H9 (cell line): ENCODE measurements around the gene SVEP1. TPM values are rescaled to one million over a fixed set of nuclear protein-coding genes. Genes with fewer than 3 reads are reported as not detected.

Experiments
- DNase-seq: peaks from one replicate; pipeline ENCODE4 v3.0.0-alpha.2; 2017
- H2AFZ ChIP-seq: one replicate; pipeline ENCODE4 v1.6.1; 2013; ENCODE audit warnings: mild to moderate bottlenecking, low read length, control low read depth, moderate library complexity
- H2AK5ac ChIP-seq: 2 replicates; pipeline ENCODE4 v1.6.1; 2013; ENCODE audit warnings: low read length, control low read depth, mixed read lengths; ENCODE audit not compliant: insufficient read length
- H2BK120ac ChIP-seq: one replicate; pipeline ENCODE4 v1.6.1; 2013; ENCODE audit warnings: low read depth, mild to moderate bottlenecking, low read length, control low read depth, inconsistent platforms; ENCODE audit not compliant: poor library complexity, severe bottlenecking
- H2BK12ac ChIP-seq: 2 replicates; pipeline ENCODE4 v1.6.1; 2013; ENCODE audit warnings: low read length, control low read depth, mixed read lengths, low read depth; ENCODE audit not compliant: insufficient read length
- H2BK15ac ChIP-seq: 2 replicates; pipeline ENCODE4 v1.6.1; 2013; ENCODE audit warnings: low read depth, low read length, control low read depth
- H2BK20ac ChIP-seq: one replicate; pipeline ENCODE4 v1.6.1; 2013; ENCODE audit warnings: low read depth, mild to moderate bottlenecking, low read length, control low read depth, inconsistent platforms; ENCODE audit not compliant: poor library complexity, severe bottlenecking
- H2BK5ac ChIP-seq: 2 replicates; pipeline ENCODE4 v1.6.1; 2013; ENCODE audit warnings: low read length, control low read depth, mixed read lengths; ENCODE audit not compliant: insufficient read length
- H3K14ac ChIP-seq: 2 replicates; pipeline ENCODE4 v1.6.1; 2013; ENCODE audit warnings: low read length, control low read depth; ENCODE audit not compliant: insufficient read depth
- H3K18ac ChIP-seq: 2 replicates; pipeline ENCODE4 v1.6.1; 2013; ENCODE audit warnings: low read depth, mild to moderate bottlenecking, mixed read lengths, low read length, control low read depth; ENCODE audit not compliant: insufficient read length
- H3K23ac ChIP-seq: 2 replicates; pipeline ENCODE4 v1.6.1; 2013; ENCODE audit warnings: low read length, control low read depth, mixed read lengths, low read depth; ENCODE audit not compliant: insufficient read length
- H3K23me2 ChIP-seq: 2 replicates; pipeline ENCODE4 v1.6.1; 2013; ENCODE audit warnings: low read depth, mild to moderate bottlenecking, mixed read lengths, low read length, control low read depth; ENCODE audit not compliant: insufficient read length, poor library complexity, severe bottlenecking
- H3K27ac ChIP-seq: 2 replicates; pipeline ENCODE4 v1.5.1; 2013; ENCODE audit warnings: low read length, control low read depth, mixed read lengths, low read depth; ENCODE audit not compliant: insufficient read length
- H3K27me3 ChIP-seq: 2 replicates; pipeline ENCODE4 v1.6.1; 2013; ENCODE audit warnings: low read length, control low read depth, inconsistent platforms; ENCODE audit not compliant: insufficient read depth
- H3K4ac ChIP-seq: 2 replicates; pipeline ENCODE4 v1.6.1; 2013; ENCODE audit warnings: low read depth, mild to moderate bottlenecking, control low read depth, inconsistent platforms, low read length, moderate library complexity
- H3K4me1 ChIP-seq: 2 replicates; pipeline ENCODE4 v1.6.1; 2013; ENCODE audit warnings: low read length, control low read depth, inconsistent platforms; ENCODE audit not compliant: insufficient read depth
- H3K4me2 ChIP-seq: 2 replicates; pipeline ENCODE4 v1.6.1; 2013; ENCODE audit warnings: low read length, control low read depth, mixed read lengths; ENCODE audit not compliant: insufficient read length, insufficient read depth
- H3K56ac ChIP-seq: 2 replicates; pipeline ENCODE4 v1.6.1; 2013; ENCODE audit warnings: low read depth, mild to moderate bottlenecking, mixed read lengths, low read length, control low read depth; ENCODE audit not compliant: insufficient read length
- H3K79me1 ChIP-seq: 2 replicates; pipeline ENCODE4 v1.6.1; 2013; ENCODE audit warnings: low read depth, mild to moderate bottlenecking, moderate library complexity, low read length, control low read depth, inconsistent platforms; ENCODE audit not compliant: insufficient read depth, poor library complexity, severe bottlenecking
- H3K79me2 ChIP-seq: 2 replicates; pipeline ENCODE4 v1.6.1; 2013; ENCODE audit warnings: low read length, control low read depth, inconsistent platforms; ENCODE audit not compliant: insufficient read depth
- H3K9ac ChIP-seq: 2 replicates; pipeline ENCODE4 v1.6.1; 2013; ENCODE audit warnings: low read length, control low read depth, mixed read lengths; ENCODE audit not compliant: insufficient read length; ENCODE audit errors: extremely low read depth
- H3K9me3 ChIP-seq: one replicate; pipeline ENCODE4 v1.6.1; 2013; ENCODE audit warnings: low read depth, low read length, inconsistent platforms; ENCODE audit not compliant: control insufficient read depth
- H3T11ph ChIP-seq: one replicate; pipeline ENCODE4 v1.6.1; 2013; ENCODE audit warnings: mild to moderate bottlenecking, low read length, control low read depth, inconsistent platforms
- H4K20me1 ChIP-seq: one replicate; pipeline ENCODE4 v1.6.1; 2013; ENCODE audit not compliant: control insufficient read depth, insufficient read length, insufficient read depth
- H4K5ac ChIP-seq: 2 replicates; pipeline ENCODE4 v1.6.1; 2013; ENCODE audit warnings: low read depth, mild to moderate bottlenecking, mixed read lengths, low read length, control low read depth; ENCODE audit not compliant: insufficient read length
- H4K8ac ChIP-seq: replicated peaks from 2 replicates; pipeline ENCODE4 v1.6.1; 2013; ENCODE audit warnings: low read length, control low read depth, mixed read lengths, low read depth; ENCODE audit not compliant: insufficient read length
- H4K91ac ChIP-seq: 2 replicates; pipeline ENCODE4 v1.6.1; 2013; ENCODE audit warnings: low read depth, mild to moderate bottlenecking, moderate library complexity, mixed read lengths, low read length, control low read depth; ENCODE audit not compliant: insufficient read length
- H3K27ac Mint-ChIP-seq, 3 experiments: 2 replicates in 2 of 3; 3 replicates in 1 of 3; pipeline ENCODE4 v1.8.0; 2020 to 2021; ENCODE audit warnings: mixed read lengths in 3 of 3, mild to moderate bottlenecking in 1 of 3, moderate library complexity in 1 of 3
- H3K27me3 Mint-ChIP-seq: 2 replicates; pipeline ENCODE4 v1.8.0; 2021; ENCODE audit warnings: low read depth, mild to moderate bottlenecking, moderate library complexity, mixed read lengths
- H3K36me3 Mint-ChIP-seq, 3 experiments: 2 replicates in 2 of 3; 3 replicates in 1 of 3; pipeline ENCODE4 v1.8.0; 2020 to 2021; ENCODE audit warnings: low read depth in 3 of 3, mixed read lengths in 3 of 3; ENCODE audit not compliant: insufficient read depth in 1 of 3
- H3K4me1 Mint-ChIP-seq, 2 experiments: 2 replicates each; pipeline ENCODE4 v1.8.0; 2020; ENCODE audit warnings: mixed read lengths in 2 of 2
- H3K4me3 Mint-ChIP-seq, 2 experiments: 2 replicates in 1 of 2; 3 replicates in 1 of 2; pipeline ENCODE4 v1.8.0; 2020 to 2021; ENCODE audit warnings: mild to moderate bottlenecking in 2 of 2, mixed read lengths in 2 of 2, moderate library complexity in 1 of 2
- H3K9me3 Mint-ChIP-seq, 2 experiments: 2 replicates in 1 of 2; 3 replicates in 1 of 2; pipeline ENCODE4 v1.8.0; 2020; ENCODE audit warnings: mild to moderate bottlenecking in 2 of 2, mixed read lengths in 2 of 2, moderate library complexity in 1 of 2
- CTCF ChIP-seq: fragments of 200-600 bp; sonication (generic); conservative IDR thresholded peaks from 3 replicates; pipeline ENCODE4 v1.8.0; 2021; ENCODE audit warnings: antibody characterized with exemption, mild to moderate bottlenecking
- WGBS: extraction: QIAGEN DNeasy Blood & Tissue Kit; methylation state at CpG from one replicate; pipeline ENCODE4 v1.1.7; 2013; ENCODE audit warnings: missing lambda C conversion rate, low lambda C conversion rate, mixed read lengths; ENCODE audit not compliant: insufficient read length; ENCODE audit errors: extremely low coverage; 5-methylcytosine and 5-hydroxymethylcytosine counted together
- total RNA-seq: library from RNA; stranded (reverse); gene quantifications from 2 replicates; pipeline ENCODE4 v1.2.1, GENCODE V29; 2021

SVEP1 gene
- total RNA-seq, 1 experiment from 2014 or later = 0.17 TPM

GRCh38 chr9:110465190-110465589 is 114.4 kb downstream of the SVEP1 start:
- no peaks in the 10 kb centered on the region for H4K20me1 ChIP-seq
- no peak for DNase-seq
- no peak overlapping the region for H3K14ac ChIP-seq
- Mint-ChIP-seq H3K27ac (no peak overlapping the region), H3K4me1 (peaks cover 0 to 4% of the 10 kb centered on the region in 2 experiments; a peak in 2 of 4 replicates), H3K9me3 (no peaks in the 10 kb centered on the region), H3K27me3 (no peaks in the 10 kb centered on the region), H3K36me3 (no peaks in the 10 kb centered on the region), H3K4me3 (no peak overlapping the region)
- no peaks in the 10 kb centered on the region for H3K27me3 ChIP-seq
- no peak overlapping the region for H2BK12ac ChIP-seq
- H3K18ac ChIP-seq = no peak overlapping the region
- no peaks in the 10 kb centered on the region for H3K79me1 ChIP-seq
- no peak overlapping the region for H2BK20ac ChIP-seq
- no peak overlapping the region for H4K91ac ChIP-seq
- no peaks in the 10 kb centered on the region for H3K4me1 ChIP-seq
- no peaks in the 10 kb centered on the region for H3K23me2 ChIP-seq
- H3K27ac ChIP-seq = no peak overlapping the region
- H3K23ac ChIP-seq = no peak overlapping the region
- H3K9me3 ChIP-seq = no peaks in the 10 kb centered on the region
- no peak overlapping the region for H3K4ac ChIP-seq
- no peak overlapping the region for H4K5ac ChIP-seq
- H3K56ac ChIP-seq = no peak overlapping the region
- H2BK15ac ChIP-seq = no peak overlapping the region
- no peak overlapping the region for H2AK5ac ChIP-seq
- H2BK5ac ChIP-seq = no peak overlapping the region
- H2BK120ac ChIP-seq = no peak overlapping the region
- no peak overlapping the region for H3K9ac ChIP-seq
- WGBS = no CpG with 5 or more reads among the region's 3 CpGs
- H2AFZ ChIP-seq = no peak overlapping the region
- H3K79me2 ChIP-seq = no peaks in the 10 kb centered on the region
- no peak overlapping the region for H3T11ph ChIP-seq
- no peak overlapping the region for H3K4me2 ChIP-seq
- no peak overlapping the region for H4K8ac ChIP-seq
- no peak for TF ChIP-seq CTCF
